ENCODE results near the gene TSGA10IP.

The TSGA10IP gene

GRCh38 chr11:65960824-65961266 is 15.6 kb downstream of the TSGA10IP start:
- no peak for TF ChIP-seq POLR2A (IDR thresholded peaks at IDR 0.05; ENCODE audit: extremely low read depth, insufficient read length)
- no peak for TF ChIP-seq MYC (IDR thresholded peaks at IDR 0.05; ENCODE audit: low read depth, low read length)
- no peak for TF ChIP-seq CTCF (IDR thresholded peaks at IDR 0.05; ENCODE audit: low read depth, low read length)
- TF ChIP-seq MAX (IDR thresholded peaks at IDR 0.05; ENCODE audit: low read depth, low read length), result no peak
- no peak for DNase-seq (ENCODE audit: low read depth)

GRCh38 chr11:65961267-65962140 is 16.2 kb downstream of the TSGA10IP start, which contains the start of gene SART1:
TSS of gene SART1 (plus strand) at chr11:65961734. CDS start at chr11:65961781, 47 bp downstream.
- H3K4me3 ChIP-seq (ENCODE audit: low read depth, low read length), result peak within 1 kb of the TSS; percentile 97
- TF ChIP-seq POLR2A (IDR thresholded peaks at IDR 0.05; ENCODE audit: extremely low read depth, insufficient read length) (peak; percentile 96), MAX (IDR thresholded peaks at IDR 0.05; ENCODE audit: low read depth, low read length) (peak; percentile 84), MYC (IDR thresholded peaks at IDR 0.05; ENCODE audit: low read depth, low read length) (peak; percentile 85), CTCF (IDR thresholded peaks at IDR 0.05; ENCODE audit: low read depth, low read length) (no peak)
- peak; percentile 99 for DNase-seq (ENCODE audit: low read depth)

More at GRCh38 chr11:65960824-65961266, 15.6 kb downstream of the TSGA10IP start:
- peak overlapping the region; percentile 97 for H3K4me3 ChIP-seq (ENCODE audit: low read depth, low read length)

- peak overlapping the region; percentile 97 for H3K4me3 ChIP-seq (ENCODE audit: low read depth, low read length)
- no peak for DNase-seq (ENCODE audit: low read depth)
- TF ChIP-seq CTCF (IDR thresholded peaks at IDR 0.05; ENCODE audit: low read depth, low read length) (no peak), MYC (IDR thresholded peaks at IDR 0.05; ENCODE audit: low read depth, low read length) (no peak), MAX (IDR thresholded peaks at IDR 0.05; ENCODE audit: low read depth, low read length) (no peak), POLR2A (IDR thresholded peaks at IDR 0.05; ENCODE audit: extremely low read depth, insufficient read length) (no peak)
Measured at GRCh38 chr11:65962141-65962564, 16.9 kb downstream of the TSGA10IP start.

- H3K4me3 ChIP-seq (ENCODE audit: low read depth, low read length), result no peak overlapping the region
- no peak for DNase-seq (ENCODE audit: low read depth)
- no peak for TF ChIP-seq CTCF (IDR thresholded peaks at IDR 0.05; ENCODE audit: low read depth, low read length)
- TF ChIP-seq MYC (IDR thresholded peaks at IDR 0.05; ENCODE audit: low read depth, low read length), result no peak
- no peak for TF ChIP-seq MAX (IDR thresholded peaks at IDR 0.05; ENCODE audit: low read depth, low read length)
- TF ChIP-seq POLR2A (IDR thresholded peaks at IDR 0.05; ENCODE audit: extremely low read depth, insufficient read length), result no peak
Measured at GRCh38 chr11:65964906-65965305, 19.6 kb downstream of the TSGA10IP start.

- no peak for TF ChIP-seq POLR2A (IDR thresholded peaks at IDR 0.05; ENCODE audit: extremely low read depth, insufficient read length)
- TF ChIP-seq MAX (IDR thresholded peaks at IDR 0.05; ENCODE audit: low read depth, low read length), result no peak
- no peak for TF ChIP-seq CTCF (IDR thresholded peaks at IDR 0.05; ENCODE audit: low read depth, low read length)
- H3K4me3 ChIP-seq (ENCODE audit: low read depth, low read length), result no peak overlapping the region
- DNase-seq (ENCODE audit: low read depth), result no peak
Measured at GRCh38 chr11:65965986-65966762, 20.9 kb downstream of the TSGA10IP start.

Data from NB4 (cell line).